GM23338 (cell line): ENCODE data around the gene C22orf42. TPM values are rescaled to one million over a fixed set of nuclear protein-coding genes. Genes with fewer than 3 reads are reported as not detected.
"Not testable (repeated sequence)": the region's sequence is repeated elsewhere in the genome, so short reads cannot be mapped to it uniquely, and the experiment has no call there.

Experiments used
- ATAC-seq: fragments of 200-7000 bp; cut with Tn5 transposase; 3 replicates; pipeline ENCODE4 v1.9.1; 2020
- DNase-seq: peaks from one replicate; pipeline ENCODE4 v3.0.0-alpha.2; 2015; ENCODE audit warnings: low spot score
- H2AFZ ChIP-seq: fragments of 200-600 bp; sonication (generic); 2 replicates; pipeline ENCODE4 v1.8.0; 2016; ENCODE audit warnings: antibody characterized with exemption, mild to moderate bottlenecking, moderate library complexity
- H3F3A ChIP-seq: fragments of 200-600 bp; sonication (generic); replicated peaks from 2 replicates; pipeline ENCODE4 v1.8.0; 2017; ENCODE audit warnings: antibody characterized with exemption, mixed run types, low read depth
- H3K27ac ChIP-seq: fragments of 200-600 bp; sonication (generic); 2 replicates; pipeline ENCODE4 v1.6.1; 2016; ENCODE audit warnings: low read depth
- H3K27me3 ChIP-seq: fragments of 200-600 bp; sonication (generic); 2 replicates; pipeline ENCODE4 v1.8.0; 2016; ENCODE audit warnings: mild to moderate bottlenecking, mixed run types, moderate library complexity; ENCODE audit not compliant: insufficient read depth
- H3K36me3 ChIP-seq: fragments of 200-600 bp; sonication (generic); 2 replicates; pipeline ENCODE4 v1.8.0; 2016; ENCODE audit warnings: mild to moderate bottlenecking; ENCODE audit not compliant: insufficient read depth
- H3K4me1 ChIP-seq: fragments of 200-600 bp; sonication (generic); 2 replicates; pipeline ENCODE4 v1.8.0; 2016; ENCODE audit warnings: mild to moderate bottlenecking, moderate library complexity; ENCODE audit not compliant: insufficient read depth
- H3K4me2 ChIP-seq: fragments of 200-600 bp; sonication (generic); 2 replicates; pipeline ENCODE4 v1.7.1; 2017; ENCODE audit warnings: mixed run types
- H3K4me3 ChIP-seq: fragments of 200-600 bp; sonication (generic); 2 replicates; pipeline ENCODE4 v1.6.1; 2016; ENCODE audit warnings: mixed run types
- H3K79me2 ChIP-seq: fragments of 200-600 bp; sonication (generic); replicated peaks from 2 replicates; pipeline ENCODE4 v1.8.0; 2017; ENCODE audit warnings: mild to moderate bottlenecking; ENCODE audit not compliant: insufficient read depth
- H3K9me2 ChIP-seq: fragments of 200-600 bp; sonication (generic); 2 replicates; pipeline ENCODE4 v1.8.0; 2017; ENCODE audit not compliant: insufficient read depth
- H4K20me1 ChIP-seq: fragments of 200-600 bp; sonication (generic); replicated peaks from 2 replicates; pipeline ENCODE4 v1.8.0; 2017; ENCODE audit warnings: mild to moderate bottlenecking; ENCODE audit not compliant: insufficient read depth
- H3K27ac Mint-ChIP-seq: 2 replicates; pipeline ENCODE4 v1.8.0; 2020; ENCODE audit warnings: inconsistent platforms, mild to moderate bottlenecking, moderate library complexity, mixed read lengths
- H3K27me3 Mint-ChIP-seq: 3 replicates; pipeline ENCODE4 v1.8.0; 2022; ENCODE audit warnings: low read depth, mild to moderate bottlenecking, moderate library complexity, mixed read lengths, inconsistent platforms; ENCODE audit not compliant: insufficient read depth, poor library complexity
- H3K36me3 Mint-ChIP-seq: 3 replicates; pipeline ENCODE4 v1.8.0; 2021; ENCODE audit warnings: low read depth, mild to moderate bottlenecking, inconsistent platforms, moderate library complexity, mixed read lengths
- H3K4me1 Mint-ChIP-seq: 3 replicates; pipeline ENCODE4 v1.8.0; 2020; ENCODE audit warnings: mild to moderate bottlenecking, inconsistent platforms, mixed read lengths
- H3K4me3 Mint-ChIP-seq: 3 replicates; pipeline ENCODE4 v1.8.0; 2021; ENCODE audit warnings: moderate library complexity, mild to moderate bottlenecking, inconsistent platforms, mixed read lengths
- H3K9me3 Mint-ChIP-seq: 3 replicates; pipeline ENCODE4 v1.8.0; 2020; ENCODE audit warnings: moderate library complexity, mild to moderate bottlenecking, inconsistent platforms, mixed read lengths
- CREB1 ChIP-seq: fragments of 250-450 bp; sonication (Bioruptor Pico); IDR thresholded peaks from 2 replicates; pipeline ENCODE4 v1.5.0; 2020; ENCODE audit warnings: low read depth, mild to moderate bottlenecking, moderate library complexity
- CTCF ChIP-seq, 2 experiments: fragments of 200-600 bp in 1 of 2; sonication (generic) in 1 of 2; conservative IDR thresholded peaks; 2 replicates each; pipeline versions ENCODE4 v1.5.1 to v1.6.1; 2016 to 2017; ENCODE audit warnings: antibody characterized with exemption in 2 of 2, low read depth in 2 of 2, mild to moderate bottlenecking in 2 of 2, moderate library complexity in 1 of 2
- ETS1 ChIP-seq: IDR thresholded peaks from 2 replicates; pipeline ENCODE4 v1.6.1; 2016; ENCODE audit warnings: antibody characterized with exemption
- EZH2 ChIP-seq: fragments of 200-600 bp; sonication (generic); IDR thresholded peaks from one replicate; pipeline ENCODE4 v1.8.0; 2017; ENCODE audit warnings: antibody characterized with exemption, mild to moderate bottlenecking, low read depth; ENCODE audit not compliant: unreplicated experiment
- JUNB ChIP-seq: IDR thresholded peaks from one replicate; pipeline ENCODE4 v1.6.1; 2016; ENCODE audit warnings: antibody characterized with exemption; ENCODE audit not compliant: unreplicated experiment
- REST ChIP-seq: IDR thresholded peaks from one replicate; pipeline ENCODE4 v1.6.1; 2018; ENCODE audit warnings: antibody characterized with exemption; ENCODE audit not compliant: unreplicated experiment
- STAT1 ChIP-seq: IDR thresholded peaks from one replicate; pipeline ENCODE4 v1.6.1; 2016; ENCODE audit warnings: antibody characterized with exemption; ENCODE audit not compliant: unreplicated experiment
- ZNF114 ChIP-seq: fragments of 250-450 bp; sonication (Bioruptor Pico); IDR thresholded peaks from 2 replicates; pipeline ENCODE4 v1.5.0; 2020; ENCODE audit warnings: mild to moderate bottlenecking, moderate library complexity
- polyA plus RNA-seq: library from polyadenylated mRNA; unstranded; fragments of >200 nt; fragmentation: Nextera tagmentation; extraction: Ambion mirVana; gene quantifications from 2 replicates; pipeline ENCODE4 v1.2.1, GENCODE V29; 2016
- total RNA-seq: library from RNA; depleted of rRNA; stranded (reverse); fragments of >200 nt; shearing (Covaris generic); gene quantifications from 2 replicates; pipeline ENCODE4 v1.2.3, GENCODE V29; 2014

C22orf42 gene
- total and polyA plus RNA-seq, 2 experiments from 2014 or later: 0.76 to 1.2 TPM

GRCh38 chr22:32142600-32142999, 16.5 kb downstream of the C22orf42 start:
- H3K36me3 ChIP-seq: no peaks in the 10 kb centered on the region
- no peak overlapping the region for H3K4me3 ChIP-seq
- H4K20me1 ChIP-seq: no peaks in the 10 kb centered on the region
- no peak overlapping the region for H3K4me3 Mint-ChIP-seq
- H3F3A ChIP-seq: no peaks in the 10 kb centered on the region
- no peak overlapping the region for H3K27ac Mint-ChIP-seq
- H3K79me2 ChIP-seq: no peaks in the 10 kb centered on the region
- H3K36me3 Mint-ChIP-seq: no peaks in the 10 kb centered on the region
- no peak for DNase-seq
- ATAC-seq: no peak
- H3K4me2 ChIP-seq: no peak overlapping the region
- H3K9me3 Mint-ChIP-seq: peaks cover under 1% of the 10 kb centered on the region; the same call in 1 of the 3 replicates
- H2AFZ ChIP-seq: no peak overlapping the region
- H3K9me2 ChIP-seq: peaks cover 10% of the 10 kb centered on the region
- no peaks in the 10 kb centered on the region for H3K27me3 Mint-ChIP-seq
- TF ChIP-seq ETS1: no peak
- no peak for TF ChIP-seq CTCF (conservative IDR thresholded peaks at IDR 0.05; ENCODE audit: low read depth in 2 of 2)
- TF ChIP-seq CREB1 (CRISPR knock-in tag): no peak
- TF ChIP-seq ZNF114 (CRISPR knock-in tag): no peak
- no peak for TF ChIP-seq JUNB
- TF ChIP-seq STAT1: no peak
- no peak for TF ChIP-seq REST
- TF ChIP-seq EZH2: no peak
- no peak overlapping the region for H3K27ac ChIP-seq
- H3K4me1 Mint-ChIP-seq: peaks cover 22% of the 10 kb centered on the region; the same call in 2 of the 3 replicates
- no peaks in the 10 kb centered on the region for H3K27me3 ChIP-seq
- H3K4me1 ChIP-seq: no peaks in the 10 kb centered on the region

GRCh38 chr22:32140688-32141087, 18.4 kb downstream of the C22orf42 start:
- TF ChIP-seq CTCF (conservative IDR thresholded peaks at IDR 0.05; ENCODE audit: low read depth in 2 of 2): peak; percentile 40 to 61
- H4K20me1 ChIP-seq, H3K9me2 ChIP-seq, H3K27ac Mint-ChIP-seq, H3K4me3 Mint-ChIP-seq, H3K36me3 Mint-ChIP-seq, H3K9me3 Mint-ChIP-seq, H3K27ac ChIP-seq, H3K36me3 ChIP-seq, H3K27me3 ChIP-seq, H3K4me1 ChIP-seq, H3K27me3 Mint-ChIP-seq, H3K4me3 ChIP-seq, H3K4me2 ChIP-seq, H3F3A ChIP-seq, H2AFZ ChIP-seq, H3K79me2 ChIP-seq: not testable (repeated sequence)
- peaks cover 16% of the 10 kb centered on the region; the same call in 2 of the 3 replicates for H3K4me1 Mint-ChIP-seq
- DNase-seq (peak; percentile 15), ATAC-seq (peak; percentile 99)

GRCh38 chr22:32138576-32138975, 20.5 kb downstream of the C22orf42 start:
- not testable (repeated sequence) for H3K9me2 ChIP-seq, DNase-seq, H3F3A ChIP-seq, H3K4me1 Mint-ChIP-seq, H4K20me1 ChIP-seq, H3K4me2 ChIP-seq, H3K27me3 ChIP-seq, H3K79me2 ChIP-seq, H2AFZ ChIP-seq, H3K4me1 ChIP-seq, H3K27ac ChIP-seq, H3K27ac Mint-ChIP-seq, H3K4me3 Mint-ChIP-seq, H3K36me3 ChIP-seq, H3K36me3 Mint-ChIP-seq, ATAC-seq, H3K9me3 Mint-ChIP-seq, H3K4me3 ChIP-seq, H3K27me3 Mint-ChIP-seq
